GM18867 (cell line): ENCODE measurements around the gene CCDC77.
"Not testable (repeated sequence)": the region's sequence is repeated elsewhere in the genome, so short reads cannot be mapped to it uniquely, and the experiment has no call there.

Source experiments
- ATAC-seq: cut with Tn5 transposase; IDR thresholded peaks from one replicate; pipeline ENCODE4 v1.9.1; 2021; ENCODE audit warnings: mild to moderate bottlenecking, moderate library complexity; ENCODE audit not compliant: unreplicated experiment

Gene CCDC77

DNA sequence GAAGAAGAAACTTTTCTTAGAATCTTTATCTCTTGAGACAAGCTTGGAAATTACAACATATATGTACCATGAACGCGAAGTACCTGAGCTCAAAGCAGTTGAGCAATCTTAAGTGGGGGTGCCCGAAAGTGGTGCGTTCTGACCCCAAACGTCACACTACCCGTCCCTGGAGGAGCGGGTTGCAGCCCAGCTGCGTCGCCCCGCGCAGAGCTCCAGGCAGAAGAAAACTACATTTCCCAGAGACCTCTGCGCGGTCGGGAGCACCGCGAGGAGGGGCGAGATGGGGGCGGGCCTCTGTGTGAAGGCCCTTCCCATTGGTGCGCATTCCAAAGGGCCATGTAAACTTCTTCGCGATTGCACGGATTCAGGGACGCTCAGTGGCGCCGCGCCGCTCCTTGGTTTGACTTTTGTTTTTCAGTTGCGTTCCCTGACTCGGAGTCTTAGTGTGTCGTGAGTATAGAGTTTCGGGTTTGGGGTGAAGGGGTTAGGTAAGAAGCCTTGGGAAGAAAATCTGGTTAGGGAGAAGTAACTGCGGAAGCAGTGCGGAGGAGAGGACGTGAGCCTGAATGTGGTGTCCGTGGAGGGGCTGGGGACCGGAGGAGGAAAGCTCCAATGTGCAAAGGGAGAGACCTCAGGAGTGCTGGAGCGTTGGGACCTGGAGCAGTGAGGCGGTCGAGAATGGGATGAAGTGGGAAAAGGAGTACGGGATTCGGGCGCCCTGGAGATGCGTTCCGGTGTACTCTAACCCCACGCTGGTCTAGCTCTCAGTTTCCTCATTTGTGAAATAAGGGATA is at the start of gene CCDC77:
CCDC77 (plus strand) TSS at position 410 of the 794 bp plus-strand sequence. CDS start 7,740 bp downstream, outside the sequence.
- ATAC-seq: peak; percentile 95

DNA sequence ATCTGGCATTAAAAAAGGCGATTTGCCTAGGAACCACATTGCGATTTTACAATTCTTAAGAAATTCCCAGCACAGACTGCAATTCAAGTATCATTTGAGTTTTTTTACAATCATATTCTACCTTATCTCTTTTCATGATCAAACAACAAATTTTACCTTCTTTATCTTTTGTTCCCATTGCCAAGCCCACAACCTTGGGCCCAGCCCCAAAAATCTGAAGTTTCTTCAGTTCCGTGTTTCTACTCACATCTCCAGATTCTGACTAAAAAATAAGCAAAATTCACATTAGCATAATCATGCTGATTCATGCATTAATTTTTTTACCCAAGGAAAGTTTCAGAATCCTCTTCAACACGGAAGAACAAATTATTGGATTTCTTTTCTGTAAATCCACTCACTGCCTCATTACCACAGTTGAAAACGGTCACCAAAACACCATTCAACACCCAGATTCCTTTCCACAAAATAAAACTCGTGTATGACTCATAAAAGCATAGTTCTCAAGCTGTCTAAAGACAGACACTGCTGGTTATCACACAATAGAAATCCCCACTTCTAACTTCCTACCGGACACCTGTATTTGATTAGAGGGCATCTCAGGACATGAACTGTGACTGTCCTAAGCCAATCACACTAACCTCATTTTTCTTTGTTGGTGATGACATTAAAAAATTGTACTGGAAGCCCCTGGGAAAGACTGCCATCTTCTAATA is 45.0 kb upstream of the CCDC77 start:
- no peak for ATAC-seq

- ATAC-seq: no peak
These were observed 42.4 kb upstream of the CCDC77 start for GRCh38 chr12:359091-359490.

- no peak for ATAC-seq
These were observed 34.6 kb upstream of the CCDC77 start for GRCh38 chr12:366820-367219.

- ATAC-seq: no peak
These were observed 33.5 kb upstream of the CCDC77 start for GRCh38 chr12:367972-368371.

GRCh38 chr12:370739-371485 is 30.5 kb upstream of the CCDC77 start:
- ATAC-seq: not testable (repeated sequence)

GRCh38 chr12:386651-387050 is 14.8 kb upstream of the CCDC77 start:
- no peak for ATAC-seq

- ATAC-seq: no peak
These were observed 13.4 kb upstream of the CCDC77 start for GRCh38 chr12:388012-388411.

GRCh38 chr12:388541-389141 is 12.8 kb upstream of the CCDC77 start:
- ATAC-seq: peak; percentile 27

DNA sequence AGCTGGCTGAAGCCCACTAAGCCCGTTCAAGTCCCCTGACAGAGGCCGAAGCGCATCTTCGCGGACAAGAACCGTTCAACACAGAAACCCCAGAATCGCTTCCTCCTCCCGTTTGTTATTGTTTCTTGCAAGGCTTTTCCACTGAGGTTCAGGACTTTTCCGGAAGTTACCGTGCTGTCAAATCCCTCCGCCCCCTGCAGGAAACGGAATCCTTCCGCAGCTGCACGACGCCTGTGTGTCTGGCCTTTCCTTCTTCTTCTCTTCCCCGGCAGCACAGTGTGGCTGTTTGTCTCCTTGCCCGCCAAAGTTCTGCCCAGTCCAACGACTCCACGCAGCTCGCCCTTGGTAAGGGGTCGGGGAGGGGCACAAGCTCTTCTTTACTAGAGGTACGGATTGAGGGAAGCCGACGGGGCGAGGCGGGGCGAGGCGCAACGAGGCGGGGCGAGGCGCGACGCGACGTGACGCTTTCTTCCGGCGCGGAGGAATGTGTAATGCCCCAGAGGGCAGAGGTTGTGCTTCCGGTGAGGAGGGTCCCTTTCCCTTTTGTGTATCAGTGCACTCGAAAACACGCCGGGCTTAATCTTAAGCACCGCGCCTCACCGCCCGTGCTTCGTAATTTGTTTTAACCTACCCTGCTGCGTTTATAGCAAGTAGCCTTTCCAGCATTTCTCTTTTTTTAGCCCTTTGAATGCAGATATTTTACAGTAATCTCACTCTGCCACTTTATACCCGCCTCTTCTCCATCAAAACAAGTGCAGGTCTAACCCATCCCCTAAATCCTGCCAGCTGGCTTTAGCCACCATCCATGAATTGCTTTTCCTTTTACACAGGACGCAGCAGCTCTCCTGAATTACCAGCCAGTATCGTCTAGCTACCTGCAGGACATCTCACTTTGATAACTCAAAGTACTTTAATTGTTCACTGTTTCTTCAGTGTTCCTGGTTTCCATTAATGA is 12.0 kb upstream of the CCDC77 start, which contains the start of gene KDM5A:
KDM5A (minus strand) TSS at position 179 of the 955 bp plus-strand sequence. CDS start 229 bp downstream, outside the sequence.
- ATAC-seq: peak; percentile 89

GRCh38 chr12:400828-401227 is 616 bp upstream of the CCDC77 start:
- ATAC-seq: no peak

DNA sequence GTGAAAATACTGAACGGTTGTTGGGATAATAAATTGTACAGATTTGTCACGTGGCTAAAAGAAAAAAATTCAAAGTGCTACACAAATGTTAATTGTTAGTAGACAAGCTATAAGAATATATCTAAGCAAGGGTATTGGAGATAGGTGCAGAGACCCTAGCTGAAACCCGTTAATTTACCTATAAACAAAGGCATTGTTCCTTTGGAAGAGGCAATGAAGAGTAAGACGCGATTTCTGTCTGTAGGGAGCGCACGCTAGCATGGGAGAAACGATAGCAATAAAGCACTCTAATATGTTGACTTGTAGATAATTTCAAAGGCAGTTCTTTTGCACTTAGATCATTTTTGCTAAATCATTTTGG is 565 bp downstream of the CCDC77 start:
- no peak for ATAC-seq

- ATAC-seq: no peak
These were observed 13.4 kb downstream of the CCDC77 start for GRCh38 chr12:414859-415258.

DNA sequence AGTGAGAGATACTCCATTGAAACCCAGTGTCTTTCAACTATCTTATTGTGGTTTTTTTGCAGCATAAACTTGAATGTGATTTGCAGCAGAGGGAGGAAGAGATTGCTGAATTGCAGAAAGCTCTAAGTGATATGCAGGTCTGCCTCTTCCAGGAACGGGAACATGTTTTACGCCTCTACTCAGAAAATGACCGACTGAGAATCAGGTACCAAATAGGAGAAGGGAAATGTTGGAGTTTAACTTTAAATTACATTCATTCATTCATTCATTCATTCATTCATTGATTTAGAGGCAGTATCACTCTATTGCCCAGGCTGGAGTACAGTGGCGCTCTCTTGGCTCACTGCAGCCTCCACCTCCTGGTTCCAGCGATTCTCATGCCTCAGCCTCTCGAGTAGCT is 17.0 kb downstream of the CCDC77 start:
- no peak for ATAC-seq

DNA sequence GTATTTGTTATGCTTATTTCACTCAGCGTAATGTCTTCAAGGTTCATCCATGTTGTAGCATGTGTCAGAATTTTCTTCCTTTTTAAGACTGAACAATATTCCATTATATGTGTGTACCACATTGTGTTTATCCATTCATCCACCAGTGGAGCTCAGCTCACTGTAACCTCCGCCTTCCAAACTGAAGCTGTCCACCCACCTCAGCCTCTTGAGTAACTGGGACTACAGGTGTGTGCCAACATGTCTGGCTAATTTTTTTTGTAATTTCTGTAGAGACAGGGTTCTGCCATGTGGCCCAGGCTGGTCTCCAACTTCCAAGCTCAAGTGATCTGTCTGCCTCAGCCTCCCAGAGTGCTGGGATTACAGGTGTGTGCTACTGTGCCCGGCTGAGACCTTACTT is 21.1 kb downstream of the CCDC77 start:
- no peak for ATAC-seq

DNA sequence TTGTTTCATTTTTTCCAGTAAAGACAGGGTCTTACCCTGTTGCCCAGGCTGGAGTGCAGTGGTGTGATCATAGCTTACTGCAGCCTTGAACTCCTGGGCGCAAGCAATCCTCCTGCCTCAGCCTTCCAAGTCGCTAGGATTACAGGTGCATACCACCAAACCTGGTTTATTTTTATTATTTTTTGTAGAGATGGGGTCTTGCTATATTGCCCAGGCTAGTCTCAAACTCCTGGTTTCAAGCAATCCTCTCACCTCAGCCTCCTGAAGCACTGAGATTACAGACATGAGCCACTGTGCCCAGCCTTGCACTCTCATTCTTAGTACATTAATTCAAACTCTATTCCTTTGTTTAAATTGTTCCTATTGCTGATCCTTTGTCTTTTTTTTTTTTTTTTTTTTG is 34.3 kb downstream of the CCDC77 start:
- not testable (repeated sequence) for ATAC-seq

DNA sequence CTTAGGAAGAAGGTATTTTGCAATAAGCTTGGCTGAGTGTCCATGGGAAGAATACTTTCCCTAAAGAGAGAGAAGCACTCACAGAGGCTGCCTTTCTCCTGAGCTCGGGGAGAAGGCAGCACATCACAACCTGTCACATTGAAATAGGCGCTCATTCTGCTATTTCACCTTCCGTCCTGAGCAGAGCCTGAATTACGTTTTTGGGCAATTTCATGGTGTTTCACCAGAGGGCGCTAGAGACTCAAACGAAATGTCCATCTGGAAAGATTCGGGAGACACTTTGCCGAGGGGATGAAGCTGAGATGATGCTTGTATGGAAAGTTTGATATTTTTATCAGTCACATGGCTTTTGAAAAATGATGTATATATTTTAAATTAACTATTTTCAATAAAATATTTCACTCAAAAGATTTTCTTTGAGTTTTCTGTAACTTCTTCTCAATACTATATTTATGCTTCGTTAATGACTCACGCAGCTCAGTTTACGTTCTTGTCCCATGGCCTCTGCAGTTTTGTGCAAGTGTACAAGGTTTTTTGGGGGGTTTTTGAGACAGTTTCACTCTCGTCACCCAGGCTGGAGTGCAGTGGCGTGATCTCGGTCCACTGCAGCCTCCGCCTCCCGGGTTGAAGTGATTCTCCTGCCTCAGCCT is 40.9 kb downstream of the CCDC77 start:
- no peak for ATAC-seq

DNA sequence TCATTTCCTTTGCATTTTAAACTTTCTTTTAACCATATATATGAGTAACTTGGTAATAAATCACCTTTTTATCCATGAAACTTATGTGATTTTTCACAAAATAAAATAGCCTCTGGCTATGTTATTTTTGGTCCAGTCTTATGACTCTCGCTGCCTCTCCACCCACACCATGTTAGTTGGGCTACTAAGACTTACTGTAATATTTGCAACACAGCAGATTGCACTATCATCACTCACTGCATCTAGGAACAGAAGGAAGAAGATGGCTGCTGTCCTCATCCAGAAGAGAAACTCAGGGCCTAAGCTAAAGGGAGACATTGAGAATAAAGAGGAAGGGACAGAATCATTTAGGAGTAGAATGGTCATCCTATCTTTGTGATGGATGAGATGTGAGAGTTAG is 45.7 kb downstream of the CCDC77 start:
- no peak for ATAC-seq

GRCh38 chr12:449203-449602 is 47.8 kb downstream of the CCDC77 start:
- ATAC-seq: no peak
